GM12878 (cell line): ENCODE results near the gene NINJ1.

ENCODE experiments used
- CTCF ChIP-seq, 3 experiments: IDR thresholded peaks in 2 of 3; conservative IDR thresholded peaks in 1 of 3; 2 replicates each; pipeline ENCODE4 v1.5.1; 2011; ENCODE audit warnings: low read depth in 3 of 3, low read length in 3 of 3, mild to moderate bottlenecking in 3 of 3, control low read depth in 2 of 3, moderate library complexity in 2 of 3, inconsistent platforms in 1 of 3, mixed read lengths in 1 of 3; ENCODE audit not compliant: control insufficient read depth in 2 of 3, insufficient read depth in 1 of 3; ENCODE audit errors: extremely low read depth in 1 of 3
- ELK1 ChIP-seq: IDR thresholded peaks from 2 replicates; pipeline ENCODE4 v1.6.1; 2012; ENCODE audit warnings: low read depth, low read length, improper control_type of control experiment
- RAD21 ChIP-seq: IDR thresholded peaks from 2 replicates; pipeline ENCODE4 v1.6.1; 2011; ENCODE audit warnings: mild to moderate bottlenecking, low read depth, low read length, moderate library complexity; ENCODE audit not compliant: insufficient read depth
- ZBED1 ChIP-seq: IDR thresholded peaks from 2 replicates; pipeline ENCODE4 v1.6.1; 2016; ENCODE audit warnings: borderline replicate concordance

- no peak for TF ChIP-seq ZBED1
- TF ChIP-seq CTCF (IDR thresholded peaks at IDR 0.05 in 2 of 3, conservative IDR thresholded peaks at IDR 0.05 in 1 of 3; ENCODE audit: control insufficient read depth in 2 of 3, extremely low read depth in 1 of 3, insufficient read depth in 1 of 3, low read depth in 3 of 3, low read length in 3 of 3), result no peak
- no peak for TF ChIP-seq ELK1
- no peak for TF ChIP-seq RAD21
Measured at GRCh38 chr9:93174976-93175375, 40.9 kb upstream of the NINJ1 start.
